GM21717 (cell line): ENCODE data around the gene GALNT12.

Experiments used
- ATAC-seq: cut with Tn5 transposase; IDR thresholded peaks from one replicate; pipeline ENCODE4 v1.9.1; 2021; ENCODE audit warnings: mild to moderate bottlenecking, moderate library complexity; ENCODE audit not compliant: unreplicated experiment

GALNT12 gene

GRCh38 chr9:98801561-98801960 lies 5.9 kb upstream of the GALNT12 start:
- ATAC-seq = no peak

- no peak for ATAC-seq
Measured at GRCh38 chr9:98801969-98802371, 5.5 kb upstream of the GALNT12 start.

- no peak for ATAC-seq
Measured at GRCh38 chr9:98804083-98804482, 3.4 kb upstream of the GALNT12 start.

GRCh38 chr9:98805506-98806272 lies 1.8 kb upstream of the GALNT12 start:
- no peak for ATAC-seq

GRCh38 chr9:98806394-98807035 lies 955 bp upstream of the GALNT12 start:
- ATAC-seq = no peak

GRCh38 chr9:98807814-98808195 lies 335 bp downstream of the GALNT12 start:
- no peak for ATAC-seq

- ATAC-seq = no peak
Measured at GRCh38 chr9:98808411-98808815, 943 bp downstream of the GALNT12 start.

GRCh38 chr9:98808875-98809274 lies 1.4 kb downstream of the GALNT12 start:
- ATAC-seq = no peak

GRCh38 chr9:98809311-98810101 lies 2.0 kb downstream of the GALNT12 start:
- ATAC-seq = no peak

GRCh38 chr9:98810102-98810842 lies 2.8 kb downstream of the GALNT12 start:
- ATAC-seq = no peak

GRCh38 chr9:98811051-98811650 lies 3.7 kb downstream of the GALNT12 start:
- ATAC-seq = no peak

GRCh38 chr9:98815391-98815951 lies 8.0 kb downstream of the GALNT12 start:
- no peak for ATAC-seq

GRCh38 chr9:98818764-98819163 lies 11.3 kb downstream of the GALNT12 start:
- ATAC-seq = no peak

GRCh38 chr9:98819231-98819630 lies 11.8 kb downstream of the GALNT12 start:
- no peak for ATAC-seq

GRCh38 chr9:98821831-98822230 lies 14.4 kb downstream of the GALNT12 start:
- no peak for ATAC-seq

- ATAC-seq = no peak
Measured at GRCh38 chr9:98822661-98823060, 15.2 kb downstream of the GALNT12 start.

GRCh38 chr9:98823666-98824334 lies 16.3 kb downstream of the GALNT12 start:
- no peak for ATAC-seq

GRCh38 chr9:98825414-98825813 lies 17.9 kb downstream of the GALNT12 start:
- ATAC-seq = no peak

GRCh38 chr9:98826716-98827115 lies 19.2 kb downstream of the GALNT12 start:
- ATAC-seq = no peak

GRCh38 chr9:98829766-98830165 lies 22.3 kb downstream of the GALNT12 start:
- ATAC-seq = no peak
